Esophagus squamous epithelium (tissue), 5 donors: ENCODE results near the gene TRPV6. TPM values are rescaled to one million over a fixed set of nuclear protein-coding genes. Genes with fewer than 3 reads are reported as not detected.

Experiments used
- DNase-seq: peaks from one replicate; lab custom pipeline; 2025; lab: John Stamatoyannopoulos, UW
- H3K27ac ChIP-seq, 4 donors: fragments of 200-600 bp; sonication (generic); one replicate each; pipeline ENCODE4 v1.5.1; 2016 to 2019; ENCODE audit warnings: mild to moderate bottlenecking in 1 of 4
- H3K27me3 ChIP-seq, 4 donors: fragments of 200-600 bp; sonication (generic); 1 replicate in 3 of 4; 2 replicates in 1 of 4; pipeline versions ENCODE4 v1.5.1 to v1.6.0; 2017 to 2021; ENCODE audit warnings: antibody characterized with exemption in 1 of 4
- H3K36me3 ChIP-seq, 3 donors: fragments of 200-600 bp; sonication (generic); one replicate each; pipeline ENCODE4 v1.5.1; 2016 to 2019
- H3K4me1 ChIP-seq, 3 donors: fragments of 200-600 bp; sonication (generic); one replicate each; pipeline ENCODE4 v1.5.1; 2017 to 2019
- H3K4me3 ChIP-seq, 4 donors: fragments of 200-600 bp; sonication (generic); 1 replicate in 3 of 4; 2 replicates in 1 of 4; pipeline ENCODE4 v1.5.1; 2016 to 2019; ENCODE audit warnings: mild to moderate bottlenecking in 2 of 4, moderate library complexity in 1 of 4
- H3K9me3 ChIP-seq, 3 donors: fragments of 200-600 bp; sonication (generic); one replicate each; pipeline ENCODE4 v1.5.1; 2016 to 2019
- CTCF ChIP-seq, 6 experiments: fragments of 450-650 bp in 4 of 6; fragments of 200-600 bp in 2 of 6; sonication (generic) in 2 of 6; IDR thresholded peaks; one replicate each; pipeline ENCODE4 v1.5.1; 2016 to 2019; ENCODE audit warnings: antibody characterized with exemption in 6 of 6, mild to moderate bottlenecking in 4 of 6, moderate library complexity in 4 of 6
- POLR2A ChIP-seq, 4 donors: fragments of 450-650 bp; IDR thresholded peaks; one replicate each; pipeline ENCODE4 v1.6.1; 2017; ENCODE audit warnings: antibody characterized with exemption in 4 of 4, mild to moderate bottlenecking in 4 of 4, moderate library complexity in 3 of 4
- WGBS, 2 donors: methylation state at CpG; one replicate each; pipeline ENCODE4 v1.1.5; 2018; 5-methylcytosine and 5-hydroxymethylcytosine counted together
- intact Hi-C: fragments of 100-400 bp; cut with DNase I; formaldehyde crosslinking; loops from one replicate; pipeline ENCODE4 v1.15.0; 2022
- total RNA-seq, 4 donors: library from RNA; depleted of rRNA; stranded (reverse); fragments of >200 nt; gene quantifications; one replicate each; pipeline ENCODE4 v1.1.0, GENCODE V29; 2016
- donor health status: DM: yes; HTN: yes; CAD: no.

Gene TRPV6
- total RNA-seq, 4 donors from 2014 or later = 0.79 to 6.9 (median 4.5) TPM

GRCh38 chr7:142896741-142897379, 11.3 kb upstream of the TRPV6 start:
- Histone ChIP-seq H3K9me3 (no peaks in the 10 kb centered on the region), H3K36me3 (no peaks in the 10 kb centered on the region), H3K4me3 (no peak overlapping the region), H3K27ac (no peak overlapping the region), H3K27me3 (peaks cover 0 to 11% (median 0%) of the 10 kb centered on the region in 4 donors), H3K4me1 (peaks cover 0 to 45% (median 6%) of the 10 kb centered on the region in 3 donors)
- no peak for DNase-seq
- TF ChIP-seq POLR2A (IDR thresholded peaks at IDR 0.05) = no peak
- TF ChIP-seq CTCF (IDR thresholded peaks at IDR 0.05) = no peak
- 78 to 100% methylated on average over 1 to 3 of the region's 3 CpGs for WGBS, 2 donors
- intact Hi-C loops = no loop called here

- intact Hi-C loops = no loop called here
- Histone ChIP-seq H3K9me3 (no peaks in the 10 kb centered on the region), H3K27ac (no peak overlapping the region), H3K4me1 (peaks cover 0 to 38% (median 6%) of the 10 kb centered on the region in 3 donors), H3K27me3 (peaks cover 0 to 16% (median 0%) of the 10 kb centered on the region in 4 donors), H3K4me3 (no peak overlapping the region), H3K36me3 (no peaks in the 10 kb centered on the region)
- 82 to 97% methylated on average over 3 of the region's 3 CpGs for WGBS, 2 donors
- DNase-seq = no peak
- no peak for TF ChIP-seq CTCF (IDR thresholded peaks at IDR 0.05)
- no peak for TF ChIP-seq POLR2A (IDR thresholded peaks at IDR 0.05)
Measured at GRCh38 chr7:142896151-142896550, 10.6 kb upstream of the TRPV6 start.

GRCh38 chr7:142894985-142895593, 9.5 kb upstream of the TRPV6 start:
- intact Hi-C loops = no loop called here
- 45 to 64% methylated on average over 4 of the region's 6 CpGs for WGBS, 2 donors
- Histone ChIP-seq H3K36me3 (no peaks in the 10 kb centered on the region), H3K4me1 (peaks cover 0 to 29% (median 6%) of the 10 kb centered on the region in 3 donors), H3K27ac (no peak overlapping the region), H3K4me3 (no peak overlapping the region), H3K9me3 (no peaks in the 10 kb centered on the region), H3K27me3 (peaks cover 0 to 16% (median 0%) of the 10 kb centered on the region in 4 donors)
- TF ChIP-seq POLR2A (IDR thresholded peaks at IDR 0.05) (no peak), CTCF (IDR thresholded peaks at IDR 0.05) (no peak)
- no peak for DNase-seq

GRCh38 chr7:142894112-142894984, 8.8 kb upstream of the TRPV6 start:
- Histone ChIP-seq H3K4me1 (peaks cover 0 to 22% (median 6%) of the 10 kb centered on the region in 3 donors), H3K27ac (no peak overlapping the region), H3K4me3 (no peak overlapping the region), H3K27me3 (peaks cover 0 to 16% (median 0%) of the 10 kb centered on the region in 4 donors), H3K36me3 (no peaks in the 10 kb centered on the region), H3K9me3 (no peaks in the 10 kb centered on the region)
- 61 to 66% methylated on average over 9 to 12 of the region's 12 CpGs for WGBS, 2 donors
- intact Hi-C loops = no loop called here
- DNase-seq = no peak
- TF ChIP-seq POLR2A (IDR thresholded peaks at IDR 0.05) (no peak), CTCF (IDR thresholded peaks at IDR 0.05) (no peak)
